GM19324 (cell line): ENCODE results near the gene SNAP47.

ENCODE experiments used
- ATAC-seq: cut with Tn5 transposase; IDR thresholded peaks from one replicate; pipeline ENCODE4 v1.9.1; 2021; ENCODE audit warnings: mild to moderate bottlenecking, moderate library complexity; ENCODE audit not compliant: unreplicated experiment, low FRiP score

SNAP47 gene

GRCh38 chr1:227780101-227781044, 45.1 kb downstream of the SNAP47 start:
- ATAC-seq = no peak

GRCh38 chr1:227781314-227781930, 46.2 kb downstream of the SNAP47 start:
- ATAC-seq = no peak

- no peak for ATAC-seq
Measured at GRCh38 chr1:227782226-227782625, 47.0 kb downstream of the SNAP47 start.

- ATAC-seq = no peak
Measured at GRCh38 chr1:227785094-227785804, 50.0 kb downstream of the SNAP47 start.

- ATAC-seq = no peak
Measured at GRCh38 chr1:227785805-227786671, 50.8 kb downstream of the SNAP47 start.

DNA sequence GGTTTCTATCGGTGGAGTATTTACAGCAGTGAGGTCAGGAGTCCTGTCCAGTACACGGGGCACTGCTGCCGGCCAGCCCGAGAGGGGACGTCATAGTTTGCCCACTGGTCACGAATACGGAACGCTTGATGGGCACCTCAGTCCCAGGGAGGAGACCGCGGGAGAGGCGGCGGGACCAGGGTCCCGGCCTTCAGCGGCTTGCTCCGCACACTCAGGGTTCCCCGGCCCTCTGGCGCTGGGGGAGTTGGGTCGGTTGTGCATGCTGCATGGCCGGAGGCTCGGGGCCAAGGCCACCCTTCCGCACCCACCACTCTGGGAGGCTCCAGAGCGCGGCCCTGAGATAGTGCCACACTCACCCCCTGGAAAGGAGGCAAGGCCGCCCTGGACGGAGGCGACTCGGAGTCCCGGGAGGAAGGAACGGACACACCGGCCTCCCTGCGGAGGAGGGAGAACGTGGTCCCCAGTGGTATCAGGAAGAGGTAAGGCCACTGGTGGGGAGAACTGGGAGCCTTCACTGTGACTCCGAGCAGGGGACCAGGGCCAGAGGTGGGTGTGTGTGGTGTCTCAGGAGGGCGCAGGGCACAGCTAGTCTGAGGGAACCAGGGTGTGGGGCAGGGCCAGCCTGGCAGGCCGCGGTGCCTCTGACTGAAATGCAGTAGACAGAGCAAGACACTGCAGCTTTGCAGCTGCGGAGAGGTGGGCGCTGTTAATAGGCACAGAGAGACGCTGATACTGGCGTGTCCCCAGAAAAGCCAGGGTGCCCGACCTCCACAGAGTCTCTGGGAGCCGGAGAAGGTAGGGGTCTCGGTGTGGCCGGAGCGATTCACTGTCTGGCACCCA, 51.7 kb downstream of the SNAP47 start:
- ATAC-seq = no peak

GRCh38 chr1:227787513-227788270, 52.5 kb downstream of the SNAP47 start:
- peak; percentile 95 for ATAC-seq

GRCh38 chr1:227788271-227789083, 53.2 kb downstream of the SNAP47 start:
- peak; percentile 63 for ATAC-seq

DNA sequence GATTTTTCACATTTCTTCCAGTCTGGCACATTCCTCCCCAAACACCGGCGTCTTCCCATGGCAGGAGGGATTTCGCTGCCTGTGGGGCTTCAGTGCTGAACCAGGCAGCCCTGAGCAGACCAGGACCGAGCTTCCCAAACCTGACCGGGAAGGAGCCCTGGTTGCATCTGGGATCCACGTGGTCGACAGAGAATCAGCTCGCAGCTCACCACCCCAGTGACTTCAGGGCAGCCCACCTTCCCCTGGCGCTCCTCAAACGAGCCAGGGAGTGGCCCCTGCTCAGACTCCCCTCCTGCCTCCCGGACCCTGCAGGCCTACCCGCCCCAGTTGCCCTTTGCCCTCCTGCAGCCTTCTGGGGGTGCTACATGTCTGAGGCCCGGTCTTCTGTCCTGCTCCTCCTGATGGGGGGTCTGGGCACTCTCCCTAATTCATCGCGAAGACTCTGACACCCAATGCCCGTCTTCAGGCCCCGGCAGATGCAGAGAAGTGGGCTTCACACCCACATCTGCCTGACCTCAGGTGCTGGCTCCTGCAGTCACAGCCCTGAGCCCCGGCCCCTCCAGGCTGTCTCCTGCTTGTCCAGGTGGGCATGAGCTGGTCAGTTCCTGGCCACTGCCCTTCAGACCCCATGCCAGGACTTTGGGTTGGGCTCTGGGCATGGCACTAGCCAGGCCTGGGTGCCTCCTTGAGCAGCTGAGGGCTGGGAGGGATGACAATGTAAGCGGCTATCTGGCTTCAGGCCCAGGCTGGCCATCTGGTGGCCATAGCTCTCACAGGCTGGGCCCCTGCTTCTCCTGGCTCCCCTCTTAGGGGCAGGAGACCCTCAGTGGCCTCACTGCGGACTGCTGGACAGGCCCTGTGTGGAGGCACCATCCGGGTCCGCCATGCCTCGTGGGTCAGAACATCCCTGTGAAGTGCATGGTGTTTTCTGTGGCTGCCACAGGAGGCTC, 54.1 kb downstream of the SNAP47 start:
- ATAC-seq = no peak

DNA sequence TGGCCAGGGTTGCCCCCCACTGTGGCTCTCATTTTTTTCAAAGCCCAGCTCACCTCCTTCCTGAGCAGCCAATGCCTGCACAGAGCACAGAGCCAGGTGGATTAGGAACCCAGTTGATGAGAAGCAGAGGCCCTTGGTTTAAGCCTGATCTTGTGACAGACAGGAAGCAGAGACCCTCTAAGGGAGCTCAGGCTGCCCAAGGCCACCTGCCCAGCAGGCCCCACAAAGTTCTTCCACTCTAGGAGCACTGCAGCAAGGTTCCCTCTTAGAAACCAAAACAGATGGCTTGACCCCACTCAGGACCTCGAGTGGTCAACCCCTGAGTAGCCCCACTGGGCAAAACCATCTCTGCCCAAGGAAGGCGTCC, 54.8 kb downstream of the SNAP47 start:
- no peak for ATAC-seq

DNA sequence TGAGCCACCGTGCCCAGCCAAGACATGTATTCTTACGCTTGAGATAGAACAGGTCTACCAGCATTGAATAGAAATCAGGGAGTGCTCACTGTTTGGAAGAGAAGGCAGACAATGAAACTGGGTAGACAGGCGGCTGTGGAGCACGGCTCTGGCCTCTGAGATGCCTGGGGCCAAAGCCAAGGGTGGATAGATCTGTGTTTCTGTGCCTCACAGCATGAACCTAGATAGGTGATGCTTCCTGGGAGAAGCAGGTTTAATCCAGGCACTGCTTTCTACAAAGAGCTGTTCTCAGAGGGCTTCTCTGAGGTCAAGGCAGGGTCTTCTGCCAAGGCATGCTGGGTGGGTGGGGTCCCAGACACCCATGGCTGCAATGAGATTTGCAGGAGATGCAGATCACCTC, 55.6 kb downstream of the SNAP47 start:
- ATAC-seq = no peak

DNA sequence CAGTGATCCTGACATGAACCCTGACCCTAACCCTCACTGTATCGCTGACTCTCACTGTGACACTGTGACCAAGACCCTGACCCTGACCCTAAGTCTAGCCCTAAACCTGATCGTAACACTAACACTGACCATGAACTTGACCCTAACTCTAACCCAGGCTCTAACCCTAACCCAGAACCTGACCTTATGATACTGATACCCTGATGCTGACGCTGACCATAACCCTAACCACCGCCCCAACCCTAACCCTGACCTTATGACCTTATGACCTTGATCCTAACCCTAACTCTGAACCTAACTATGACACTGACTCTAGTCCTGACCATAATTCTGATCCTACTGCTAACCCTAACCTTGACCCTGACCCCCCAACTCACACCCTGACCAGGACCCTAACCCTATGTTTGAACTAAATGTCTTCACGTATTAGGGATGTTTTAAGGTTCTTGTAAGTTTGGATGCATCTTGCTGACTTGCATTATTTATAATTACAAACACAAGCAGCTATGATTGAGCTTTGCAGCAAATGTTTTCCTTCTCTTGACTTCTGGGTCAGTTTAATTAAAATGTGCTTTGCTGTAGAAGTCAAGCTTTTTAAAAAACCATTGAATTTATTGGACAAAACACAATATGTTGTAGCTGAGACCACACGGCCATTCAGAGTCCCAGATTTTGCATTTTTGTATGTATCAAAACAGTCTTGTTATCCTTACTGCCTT, 56.3 kb downstream of the SNAP47 start:
- no peak for ATAC-seq

- no peak for ATAC-seq
Measured at GRCh38 chr1:227792216-227793078, 57.2 kb downstream of the SNAP47 start.

GRCh38 chr1:227793079-227793947, 58.1 kb downstream of the SNAP47 start:
- ATAC-seq = no peak
